SKM-1 (cell line): ENCODE measurements around the gene ANO7.

Experiments
- DNase-seq: peaks from one replicate; lab custom pipeline; 2025; ENCODE audit not compliant: unreplicated experiment; lab: John Stamatoyannopoulos, UW

ANO7 gene

DNA sequence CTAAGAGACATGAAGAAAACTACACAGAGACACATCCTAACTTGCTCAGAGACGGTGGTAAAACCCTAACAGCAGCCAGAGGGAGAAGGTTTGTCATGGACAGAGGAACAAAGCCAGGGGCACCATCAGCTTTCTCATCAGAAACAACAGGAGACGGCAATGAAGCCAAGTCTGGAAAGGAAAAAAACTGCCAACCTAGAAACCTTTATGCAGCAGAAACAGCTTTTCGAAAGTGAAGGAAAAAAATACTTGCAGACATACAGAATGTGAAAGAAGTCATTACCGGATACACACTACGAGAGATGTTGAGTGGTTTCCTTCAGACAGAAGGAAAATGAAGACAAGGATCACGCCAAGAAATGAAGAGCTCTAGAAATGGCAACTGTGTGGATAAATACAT lies 55.9 kb downstream of the ANO7 start:
- no peak for DNase-seq

DNA sequence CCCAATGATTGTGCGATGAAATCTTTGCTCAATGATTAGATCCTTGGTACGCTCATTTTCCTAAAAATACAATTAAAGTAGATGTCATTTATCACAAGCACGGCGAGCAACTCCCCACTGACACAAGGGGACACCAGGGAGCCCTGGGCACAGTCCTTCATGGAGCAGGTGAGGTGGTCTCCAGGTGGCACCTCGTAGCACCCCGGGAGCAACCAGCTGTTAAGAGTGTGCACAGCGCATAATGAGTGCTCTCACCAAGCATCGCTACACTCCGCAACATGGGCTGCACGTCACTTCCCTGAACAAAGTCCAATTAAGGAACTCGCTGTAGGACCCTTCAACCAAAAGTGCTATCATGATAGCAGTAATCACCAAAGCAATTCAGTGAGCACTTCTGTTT lies 59.8 kb downstream of the ANO7 start:
- no peak for DNase-seq

DNA sequence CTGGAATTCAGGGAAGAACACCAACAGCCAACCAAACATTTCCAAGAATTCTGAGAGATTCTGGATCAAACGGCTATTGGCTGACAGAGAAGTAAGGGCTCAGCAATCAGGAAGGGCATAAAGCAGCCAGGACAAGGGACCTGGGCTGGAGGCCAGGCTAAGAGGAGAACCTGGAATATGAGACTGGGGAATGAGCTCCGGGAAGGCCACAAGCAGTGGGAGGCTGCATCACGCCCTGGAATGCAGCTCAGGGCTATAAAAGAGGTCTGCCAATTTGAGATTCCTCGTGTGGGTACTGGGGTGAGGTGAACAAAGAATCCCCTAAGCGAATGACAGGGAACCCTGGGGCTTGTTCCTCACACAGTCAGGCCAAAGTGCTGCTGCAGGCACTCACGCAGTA lies 60.4 kb downstream of the ANO7 start:
- DNase-seq: no peak

DNA sequence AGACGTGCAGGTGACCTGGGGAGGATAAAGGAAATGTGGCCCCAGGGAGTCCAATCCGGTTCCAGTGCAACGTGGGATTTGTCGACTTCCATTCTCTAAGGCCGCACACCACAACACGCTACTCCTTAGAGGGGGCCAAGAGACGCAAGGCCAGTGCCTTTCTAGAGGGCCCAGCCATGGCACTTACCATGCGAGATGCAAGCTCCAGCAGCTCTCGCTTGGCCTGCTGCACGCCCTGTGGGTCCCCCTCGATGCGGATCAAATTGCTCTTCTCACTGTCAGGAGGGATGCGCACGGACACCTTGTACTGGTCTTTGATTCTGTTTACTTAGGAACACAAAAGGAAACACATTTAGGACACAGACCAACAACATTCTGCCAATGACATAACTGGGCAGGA lies 61.2 kb downstream of the ANO7 start:
- DNase-seq: no peak

DNA sequence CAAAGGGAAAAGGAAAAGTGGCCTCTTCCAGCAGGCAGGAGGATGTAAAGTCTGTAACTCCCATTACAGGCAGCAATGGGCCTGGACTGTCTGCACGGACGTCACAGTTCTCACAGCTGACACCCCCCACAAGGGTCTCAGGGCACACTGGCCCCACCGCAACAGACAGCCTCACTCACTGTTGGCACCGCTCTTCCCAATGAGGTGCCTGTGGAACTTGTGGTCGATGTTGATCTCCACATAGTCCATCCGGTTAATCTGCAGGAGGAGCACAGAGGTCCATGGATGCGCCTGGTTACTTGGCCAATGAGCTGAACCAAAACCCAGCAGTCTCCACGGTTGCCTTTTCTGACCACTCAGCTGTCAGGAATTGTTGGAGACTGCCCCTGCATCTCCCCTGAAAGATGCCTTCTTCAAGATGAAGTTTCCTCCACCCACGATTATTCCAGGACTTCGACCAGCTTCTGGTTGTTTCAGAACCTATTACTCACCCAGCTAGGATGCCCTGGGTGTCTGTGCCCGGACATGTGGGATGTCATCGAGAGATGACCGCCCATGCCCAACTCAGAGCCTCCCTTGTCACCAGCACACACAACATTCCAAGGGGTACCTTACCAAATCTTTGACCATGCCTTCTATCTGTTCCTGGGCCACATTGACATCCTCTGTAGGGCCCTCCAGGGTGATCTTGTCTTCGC lies 64.5 kb downstream of the ANO7 start:
- DNase-seq: no peak

DNA sequence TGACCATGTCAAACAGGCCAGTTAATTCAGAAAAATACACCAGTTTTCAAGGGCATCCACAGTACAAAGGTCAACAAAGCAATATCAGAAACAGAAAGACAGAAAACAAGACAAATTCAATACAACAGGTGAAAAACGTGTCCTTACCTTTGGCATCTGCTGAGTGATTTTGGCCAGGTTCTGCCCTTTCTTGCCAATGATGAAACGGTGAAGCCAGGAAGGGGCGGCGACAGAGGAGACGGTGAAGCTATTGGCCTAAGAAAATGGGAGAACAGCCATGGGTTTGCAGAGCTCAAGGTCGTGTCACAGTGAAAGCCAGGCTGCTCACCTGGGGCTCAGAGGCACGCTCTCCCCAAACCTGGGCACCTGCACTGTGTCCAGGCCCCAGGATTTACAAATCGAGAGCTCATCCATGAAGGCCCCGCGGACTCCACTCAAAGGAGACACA lies 66.5 kb downstream of the ANO7 start:
- DNase-seq: no peak

DNA sequence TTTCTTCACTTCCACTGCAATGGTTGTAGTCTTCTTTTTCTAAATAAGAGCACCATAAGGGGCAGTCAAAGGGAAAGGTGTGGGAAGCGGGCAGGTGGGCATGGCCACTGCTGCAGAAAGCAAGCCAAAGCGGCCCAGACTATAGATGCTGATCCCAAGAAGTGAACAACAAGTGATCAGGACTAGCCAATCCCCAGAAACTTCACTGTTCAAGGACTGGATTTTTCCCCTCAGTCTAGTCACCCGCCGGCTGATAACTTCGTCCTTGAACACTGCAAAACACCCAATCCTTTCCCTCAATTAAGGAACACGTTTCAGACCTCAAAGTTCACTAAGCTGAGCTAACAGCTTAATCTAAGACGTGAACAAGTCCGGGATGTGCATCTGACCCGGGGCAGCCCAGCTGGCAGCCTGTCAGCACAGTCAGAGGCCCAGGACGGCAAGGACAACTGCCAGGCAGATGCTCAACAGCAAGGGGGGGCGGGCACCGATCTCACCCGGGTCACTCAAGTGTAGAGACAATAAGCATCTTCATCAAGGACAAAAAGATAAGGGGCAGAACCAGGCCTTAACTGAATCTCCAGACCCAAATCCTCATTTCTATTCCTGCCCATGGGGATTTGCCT lies 67.2 kb downstream of the ANO7 start:
- no peak for DNase-seq

DNA sequence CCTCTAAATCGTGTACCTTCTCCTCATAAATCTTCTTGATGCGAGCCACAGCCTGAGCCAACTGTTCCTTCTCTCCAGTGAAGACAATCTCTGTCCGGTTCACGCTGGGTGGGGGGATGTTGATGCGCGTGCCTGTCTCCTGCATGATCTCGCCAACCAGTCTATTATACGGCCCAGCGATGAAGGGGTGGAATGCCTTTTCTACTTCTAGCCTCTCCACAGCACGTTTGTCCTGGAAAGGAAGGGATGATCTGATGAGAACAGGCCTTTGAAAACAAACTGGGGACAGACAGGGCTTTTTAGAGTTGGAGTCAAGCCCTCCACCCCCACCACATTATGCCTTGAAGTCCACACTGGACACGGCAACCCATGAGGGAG lies 67.7 kb downstream of the ANO7 start:
- DNase-seq: no peak

DNA sequence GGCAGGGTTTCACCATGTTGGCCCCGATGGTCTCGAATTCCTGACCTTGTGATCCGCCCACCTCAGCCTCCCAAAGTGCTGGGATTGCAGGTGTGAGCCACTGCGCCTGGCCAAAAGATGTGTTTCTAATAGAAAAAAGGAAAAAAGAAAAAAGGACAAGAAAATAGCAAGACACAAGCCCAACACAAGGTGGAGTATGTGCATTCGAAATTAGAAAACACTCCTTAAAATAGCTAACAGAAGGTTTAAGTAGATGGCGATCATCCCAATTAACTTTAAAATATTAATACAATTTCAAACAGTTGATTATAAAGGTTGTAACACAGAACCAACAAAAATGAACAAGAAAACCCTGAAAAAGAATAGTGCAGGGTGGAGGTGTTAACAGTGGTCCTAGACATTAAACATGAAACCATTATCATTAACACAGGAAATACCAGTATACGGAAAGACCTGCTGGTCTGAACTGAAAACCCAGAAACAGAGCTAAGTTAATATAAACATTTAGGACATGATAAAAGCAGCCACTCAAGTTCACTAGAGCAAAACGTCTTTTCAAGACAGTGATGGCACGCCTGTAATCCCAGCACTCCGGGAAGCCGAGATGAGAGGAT lies 69.0 kb downstream of the ANO7 start:
- DNase-seq: no peak

DNA sequence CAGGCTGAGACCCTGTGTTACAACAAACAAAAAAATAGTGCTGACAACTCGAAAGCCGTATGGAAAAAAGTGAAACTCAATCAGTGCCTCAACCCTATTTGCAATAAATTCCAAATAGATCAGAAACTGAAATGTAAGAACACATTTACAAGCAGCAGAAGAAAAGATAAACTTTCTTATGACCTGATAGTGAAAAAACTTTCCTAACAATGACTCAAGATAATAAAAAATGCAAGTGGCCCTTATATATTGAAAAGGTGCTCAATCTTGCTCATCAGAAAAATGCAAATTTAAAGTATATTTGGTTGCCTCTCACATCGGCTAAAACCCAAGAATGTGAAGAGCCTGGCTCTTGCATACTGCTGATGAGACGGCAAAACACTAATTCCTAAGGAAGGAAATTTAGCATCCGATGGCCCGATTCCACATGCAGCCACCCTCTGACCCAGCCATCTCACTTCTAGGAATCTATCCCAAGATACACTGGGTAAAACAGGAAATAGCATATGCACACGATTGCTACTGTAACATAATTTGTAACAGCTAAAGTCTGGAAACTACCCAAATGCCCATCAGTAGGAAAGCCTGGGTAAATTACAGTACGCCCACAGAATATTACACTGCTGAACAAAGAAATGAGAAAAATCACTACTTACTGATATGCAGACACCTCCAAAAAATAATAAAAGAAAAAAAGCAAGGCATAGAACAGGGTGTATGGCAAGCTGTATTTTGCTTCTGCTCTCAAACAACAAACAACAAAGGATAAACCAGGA lies 70.2 kb downstream of the ANO7 start:
- no peak for DNase-seq

DNA sequence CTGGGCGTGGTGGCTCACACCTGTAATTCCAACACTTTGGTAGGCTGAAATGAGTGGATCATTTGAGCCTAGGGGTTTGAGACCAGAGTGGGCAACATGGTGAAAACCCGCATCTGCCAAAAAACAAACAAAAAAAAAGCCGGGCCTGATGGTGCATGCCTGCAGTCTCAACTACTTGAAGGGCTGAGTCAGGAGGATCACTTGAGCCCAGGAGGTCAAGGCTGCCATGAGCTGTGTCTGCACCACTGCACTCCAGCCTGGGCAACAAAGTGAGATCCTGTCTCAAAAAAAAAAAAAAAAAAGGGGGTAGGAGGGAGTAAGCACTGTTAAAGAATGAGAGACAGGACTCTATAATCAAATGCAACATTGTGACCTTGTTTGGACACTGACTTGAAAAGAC lies 72.4 kb downstream of the ANO7 start:
- no peak for DNase-seq

DNA sequence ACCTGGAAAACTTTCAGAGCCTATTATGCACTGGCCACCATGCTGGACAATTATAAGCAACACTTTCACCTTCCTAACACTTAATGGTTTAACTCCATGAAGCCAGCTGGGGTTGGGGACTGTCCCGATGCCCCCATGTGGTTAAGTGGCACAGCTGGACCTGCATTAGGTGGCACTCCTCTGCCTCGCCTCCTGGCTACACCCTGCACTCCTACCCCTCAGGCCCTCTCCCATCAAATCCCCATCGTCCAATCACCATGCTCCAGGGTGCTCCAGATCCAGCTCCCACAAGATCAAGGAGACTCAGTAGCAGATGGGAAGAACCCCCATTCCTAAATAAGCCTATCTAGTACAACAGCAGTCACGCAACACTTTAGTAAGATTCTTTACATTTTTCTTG lies 73.2 kb downstream of the ANO7 start:
- no peak for DNase-seq

DNA sequence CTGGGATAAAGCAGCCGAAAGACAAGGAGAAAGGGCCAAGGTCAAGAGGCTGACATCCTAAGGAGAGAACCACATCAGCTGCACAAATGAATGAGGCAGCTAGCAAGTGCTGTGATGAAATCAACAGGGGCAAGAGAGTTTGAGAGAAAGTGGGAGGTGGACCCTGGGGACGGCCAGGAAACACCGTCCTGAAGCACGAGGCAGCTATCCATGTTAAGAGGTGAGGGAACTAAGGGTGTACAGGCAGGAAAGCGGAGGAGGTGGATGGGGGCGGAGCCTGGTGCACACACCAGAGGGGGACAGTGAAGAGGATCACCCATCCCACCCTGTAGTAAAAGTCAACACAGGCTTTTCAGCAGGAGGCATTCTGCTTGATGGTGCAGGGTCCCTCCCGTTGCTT lies 74.6 kb downstream of the ANO7 start:
- no peak for DNase-seq

DNA sequence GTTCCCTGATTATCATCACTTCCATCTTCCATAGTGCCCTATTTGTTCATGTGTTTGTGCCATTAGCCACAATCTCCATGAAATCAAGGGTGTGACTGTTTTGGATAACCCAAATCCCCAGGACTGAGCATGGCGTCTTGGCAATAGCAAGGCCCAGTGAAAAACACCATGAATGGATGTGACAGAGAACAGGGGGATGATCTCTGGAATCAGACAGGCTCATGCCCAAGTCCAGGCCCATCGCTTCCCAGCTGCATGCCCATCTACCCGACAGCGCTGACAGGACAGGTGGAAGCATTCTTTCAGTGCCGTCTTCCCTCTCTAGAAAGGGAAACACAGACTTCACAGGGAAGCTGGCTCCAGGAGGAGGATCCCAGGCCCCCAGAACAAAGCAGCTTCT lies 77.0 kb downstream of the ANO7 start:
- DNase-seq: no peak

DNA sequence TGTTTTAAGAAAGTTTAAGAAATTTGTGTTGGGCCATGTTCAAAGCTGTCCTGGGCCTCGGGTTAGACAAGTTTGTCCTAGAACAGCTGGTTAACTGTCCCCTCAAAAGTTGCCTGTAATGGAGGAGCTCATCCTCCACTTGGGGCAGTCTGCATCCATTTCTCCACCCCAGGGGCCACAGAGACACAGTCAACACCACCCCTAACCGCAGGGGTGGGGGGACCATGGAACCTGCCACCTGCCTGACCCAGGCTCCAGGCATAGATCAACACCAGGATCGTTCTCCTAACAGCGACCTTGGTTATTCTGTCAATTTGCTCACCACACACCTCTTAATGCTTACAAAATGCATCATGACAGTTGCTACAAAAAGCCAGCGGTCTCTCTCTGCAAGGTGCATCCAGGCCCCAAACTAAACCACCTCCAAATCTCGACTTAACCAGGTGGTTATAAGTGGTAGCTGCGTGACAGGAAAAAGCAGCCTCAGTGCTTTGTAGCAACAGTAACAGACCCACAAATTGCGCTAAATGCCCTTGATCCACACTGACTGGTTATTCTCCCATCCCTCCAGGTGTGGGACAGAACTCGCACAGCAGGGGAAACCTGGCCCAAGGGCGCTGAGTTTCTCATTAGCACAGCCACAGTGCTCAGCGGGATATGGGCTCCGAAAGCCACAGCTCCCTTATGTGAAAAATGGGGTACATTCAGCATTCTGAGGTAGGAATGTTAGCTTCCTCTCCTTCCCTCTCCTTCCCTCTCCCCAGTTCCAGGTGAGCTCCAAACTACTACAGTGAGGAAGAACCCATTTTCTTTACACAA lies 79.0 kb downstream of the ANO7 start:
- DNase-seq: no peak

DNA sequence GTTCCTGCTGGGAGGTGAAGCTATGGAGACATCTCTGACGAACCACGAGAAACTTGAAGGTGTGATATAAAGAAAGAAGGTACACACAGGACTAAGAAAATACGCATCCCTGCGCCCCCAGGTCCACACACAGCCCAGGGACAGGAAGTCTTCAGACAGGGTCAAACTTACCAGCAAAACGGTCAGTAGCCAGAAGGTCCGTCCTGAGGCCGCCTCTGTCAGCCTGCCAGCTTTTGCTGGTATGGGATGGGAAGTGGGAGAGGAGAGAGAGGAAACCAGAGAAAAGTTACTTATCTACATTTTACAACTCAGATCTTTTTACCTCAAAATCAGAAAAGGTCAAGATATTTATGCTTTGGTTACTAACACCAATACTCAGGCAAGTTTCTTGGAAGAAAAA lies 79.8 kb downstream of the ANO7 start:
- DNase-seq: no peak

DNA sequence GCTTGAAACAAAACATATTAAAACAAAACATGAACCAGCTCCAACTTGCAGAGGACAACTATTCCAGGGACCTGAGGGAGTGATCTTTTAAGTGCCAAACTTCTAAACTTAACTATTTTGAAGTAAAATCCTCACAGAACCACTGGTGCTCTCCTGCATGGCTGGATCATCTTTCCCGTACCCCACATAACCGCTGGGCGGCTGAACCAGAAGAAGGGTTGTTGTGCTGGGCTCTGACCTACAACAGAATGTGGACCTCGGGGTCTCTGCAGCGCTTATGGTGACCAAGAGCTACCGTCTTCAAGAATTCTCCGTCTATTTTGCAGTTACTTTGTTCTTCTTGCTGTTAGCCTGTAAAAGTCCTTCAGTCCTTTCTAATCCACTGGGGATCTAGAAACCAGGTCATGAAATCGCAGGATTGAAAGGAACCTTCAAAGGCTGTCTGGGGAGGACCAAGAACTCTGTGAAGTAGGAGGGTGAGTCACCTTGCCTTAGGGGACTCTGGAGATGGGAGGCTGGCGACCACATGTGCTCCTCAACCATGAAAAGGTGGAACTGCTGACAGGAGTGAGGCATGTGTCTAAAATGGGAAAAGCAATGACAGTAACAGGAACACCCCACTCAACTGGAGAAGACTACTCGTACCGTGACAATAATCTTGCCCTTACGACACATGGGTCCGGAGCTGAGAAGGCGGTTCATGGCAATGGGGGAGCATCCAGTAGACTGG lies 80.4 kb downstream of the ANO7 start:
- no peak for DNase-seq

DNA sequence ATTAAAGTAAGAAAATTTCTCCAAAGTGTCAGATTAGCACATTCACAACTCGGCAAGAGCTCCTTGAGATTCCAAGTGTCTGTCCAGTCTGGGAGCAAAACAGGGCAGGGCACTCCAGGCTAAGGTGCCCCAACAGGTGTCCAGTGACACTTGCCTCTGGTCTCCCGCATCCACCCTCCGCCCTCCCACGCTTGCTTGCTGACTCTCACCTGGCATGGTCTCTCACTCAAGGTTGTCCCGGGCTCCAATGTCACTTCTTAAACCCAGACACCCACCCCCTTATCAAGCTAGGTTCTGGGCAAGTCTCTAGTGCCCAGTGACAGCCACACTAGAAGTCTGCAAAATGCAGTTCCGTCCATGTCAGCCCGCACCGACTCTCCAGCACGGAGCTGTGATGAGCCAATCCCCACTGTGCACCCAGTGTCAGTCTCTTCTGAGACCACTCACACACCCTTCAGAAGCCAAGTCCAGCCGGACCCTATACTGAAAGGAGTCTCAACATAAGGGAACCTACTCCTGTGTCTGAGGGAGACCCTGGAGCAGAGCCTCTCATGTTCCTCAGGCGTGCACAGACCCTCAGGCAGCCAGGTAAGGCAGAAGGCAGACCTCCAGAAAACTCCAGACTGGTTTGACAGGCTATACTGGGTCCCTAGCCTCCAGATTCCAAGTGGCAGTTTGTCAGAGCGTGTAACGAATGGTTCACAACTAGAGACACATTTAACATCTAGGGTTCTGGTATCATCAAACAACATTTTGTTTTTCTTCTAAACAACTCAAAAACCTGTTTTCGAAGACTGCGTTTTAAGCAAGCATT lies 81.4 kb downstream of the ANO7 start:
- DNase-seq: no peak

DNA sequence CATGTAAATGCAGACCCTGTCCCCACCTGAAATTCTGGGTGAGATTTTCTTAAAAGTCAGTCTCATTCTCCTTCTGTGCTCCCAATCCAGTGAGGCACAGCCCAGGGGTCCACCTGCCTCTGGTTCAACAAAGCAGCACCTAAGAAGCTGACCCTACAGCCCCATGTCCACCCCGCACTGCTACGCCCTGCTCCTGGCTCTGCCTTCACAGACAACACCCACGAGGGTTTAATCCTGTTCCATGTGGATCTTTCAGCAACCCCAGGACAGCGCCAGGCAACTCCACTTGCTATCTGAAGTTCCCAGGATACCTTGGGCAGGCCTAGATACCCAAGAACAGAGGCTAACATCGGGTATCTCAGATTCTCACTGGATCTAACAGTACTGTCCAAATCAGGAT lies 82.1 kb downstream of the ANO7 start:
- no peak for DNase-seq
